Heart left ventricle (tissue), 13 donors: ENCODE results near the gene MVB12B.

Experiments
- CTCF ChIP-seq, 12 donors: fragments of 200-600 bp; sonication (generic) in 4 of 12; IDR thresholded peaks; one replicate each; pipeline versions ENCODE4 v1.5.0 to v1.8.0; 2018 to 2022; ENCODE audit warnings: antibody characterized with exemption in 12 of 12, mild to moderate bottlenecking in 5 of 12
- POLR2A ChIP-seq, 2 donors: fragments of 450-650 bp; IDR thresholded peaks; one replicate each; pipeline ENCODE4 v1.6.1; 2017; ENCODE audit warnings: antibody characterized with exemption in 2 of 2, mild to moderate bottlenecking in 2 of 2, moderate library complexity in 2 of 2
- donor health status: ischemic (EF 13 %, LVEDD 7.1; RV severe dilation, severe dysfunction).
- donor health status: DM: no; HTN: yes; CAD: no.
- donor health status: DM: no; HTN: no; CAD: no.
- donor health status: ischemic (EF 25% LVEDD 6.9; RV normal size, moderate dysfunction).
- donor health status: ischemic (EF 25% LVEDD 5.7; RV mildly dilated, moderate dysfunction).
- donor health status: ischemic (EF 35%, LVEDD 5.7; RV mildly dilated, moderate dysfunction).
- donor health status: nonischemic (EF 11% LVEDD 7.7; RV severe dilation, severe dysfunction).
- donor health status: DM: yes; HTN: yes; CAD: no.
- donor health status: PGD.
- donor health status: ischemic (EF 29% LVEDD 5.4; RV normal size, mild dysfunction).
- donor health status: nonischemic (EF 23%, LVEDD 6.1; RV moderate dilation, normal function).

- no peak for TF ChIP-seq POLR2A (IDR thresholded peaks at IDR 0.05)
- no peak for TF ChIP-seq CTCF (IDR thresholded peaks at IDR 0.05)
These were observed 190.6 kb downstream of the MVB12B start for GRCh38 chr9:126516936-126517832.
